Measurements from ENCODE around the gene IQCK.

- TF ChIP-seq CTCF (IDR thresholded peaks at IDR 0.05) (no peak), POLR2A (IDR thresholded peaks at IDR 0.05) (no peak)
These were observed 176.5 kb downstream of the IQCK start for GRCh38 chr16:19894586-19894985.
